22Rv1 (cell line): ENCODE data around the gene CAMK1D.

ENCODE experiments used
- H3K27ac ChIP-seq: fragments of 450-650 bp; 2 replicates; pipeline ENCODE4 v1.5.1; 2017
- ZFX ChIP-seq: fragments of 450-650 bp; IDR thresholded peaks from 2 replicates; pipeline ENCODE4 v1.6.1; 2017; ENCODE audit warnings: antibody characterized with exemption, borderline replicate concordance
- TF ChIP-seq, protein P1 (sequence below): fragments of 450-650 bp; IDR thresholded peaks from 2 replicates; pipeline ENCODE4 v1.5.1; 2017; ENCODE audit warnings: mild to moderate bottlenecking

CAMK1D gene

DNA sequence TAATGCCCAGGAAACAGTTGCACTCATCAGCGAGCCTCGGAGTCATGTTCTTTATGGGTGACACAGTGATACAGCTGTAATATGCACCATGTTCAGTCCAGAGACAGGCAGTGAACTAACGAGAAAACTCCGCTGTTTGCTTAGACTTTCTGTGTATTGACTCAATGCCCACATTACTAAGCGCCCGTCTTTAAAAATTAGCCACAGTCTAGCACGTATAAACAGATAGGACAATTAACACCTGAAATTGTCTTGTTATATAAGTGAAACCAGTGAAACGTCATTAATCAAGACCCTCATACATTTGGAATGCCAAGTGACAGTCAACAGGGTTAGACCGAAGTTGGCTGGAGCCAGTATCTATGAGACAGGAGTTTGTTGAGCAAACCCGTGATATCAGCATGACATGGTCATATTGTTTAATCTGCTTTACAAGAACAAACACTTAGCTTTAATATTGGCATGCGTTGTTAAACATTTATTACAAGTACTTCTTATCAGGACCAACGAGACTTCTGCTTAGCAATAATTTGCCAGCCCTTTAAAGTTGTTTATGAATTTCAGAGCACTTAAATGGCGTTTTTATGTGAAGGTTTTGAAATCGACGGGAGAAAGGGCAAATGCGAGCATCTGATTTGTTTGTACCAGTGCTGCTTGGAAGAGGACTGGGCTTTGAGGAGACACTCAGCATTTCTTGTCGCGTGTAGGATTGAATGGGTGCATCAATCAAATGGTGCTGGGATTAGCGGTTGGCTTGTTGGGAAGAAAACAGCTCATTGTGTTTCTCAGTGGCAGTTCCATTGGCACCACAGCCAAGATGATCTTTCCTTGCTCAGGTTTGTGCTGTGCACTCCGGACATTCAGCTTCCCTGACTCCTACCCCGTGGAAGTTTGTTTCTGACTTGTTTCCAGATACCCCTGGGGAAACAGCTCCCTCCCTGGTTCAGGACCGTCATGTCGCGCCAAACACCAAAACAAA is 56.3 kb downstream of the CAMK1D start:
- no peak overlapping the region for H3K27ac ChIP-seq
- TF ChIP-seq ZFX = no peak
- TF ChIP-seq, protein P1, sequence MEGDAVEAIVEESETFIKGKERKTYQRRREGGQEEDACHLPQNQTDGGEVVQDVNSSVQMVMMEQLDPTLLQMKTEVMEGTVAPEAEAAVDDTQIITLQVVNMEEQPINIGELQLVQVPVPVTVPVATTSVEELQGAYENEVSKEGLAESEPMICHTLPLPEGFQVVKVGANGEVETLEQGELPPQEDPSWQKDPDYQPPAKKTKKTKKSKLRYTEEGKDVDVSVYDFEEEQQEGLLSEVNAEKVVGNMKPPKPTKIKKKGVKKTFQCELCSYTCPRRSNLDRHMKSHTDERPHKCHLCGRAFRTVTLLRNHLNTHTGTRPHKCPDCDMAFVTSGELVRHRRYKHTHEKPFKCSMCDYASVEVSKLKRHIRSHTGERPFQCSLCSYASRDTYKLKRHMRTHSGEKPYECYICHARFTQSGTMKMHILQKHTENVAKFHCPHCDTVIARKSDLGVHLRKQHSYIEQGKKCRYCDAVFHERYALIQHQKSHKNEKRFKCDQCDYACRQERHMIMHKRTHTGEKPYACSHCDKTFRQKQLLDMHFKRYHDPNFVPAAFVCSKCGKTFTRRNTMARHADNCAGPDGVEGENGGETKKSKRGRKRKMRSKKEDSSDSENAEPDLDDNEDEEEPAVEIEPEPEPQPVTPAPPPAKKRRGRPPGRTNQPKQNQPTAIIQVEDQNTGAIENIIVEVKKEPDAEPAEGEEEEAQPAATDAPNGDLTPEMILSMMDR = no peak

DNA sequence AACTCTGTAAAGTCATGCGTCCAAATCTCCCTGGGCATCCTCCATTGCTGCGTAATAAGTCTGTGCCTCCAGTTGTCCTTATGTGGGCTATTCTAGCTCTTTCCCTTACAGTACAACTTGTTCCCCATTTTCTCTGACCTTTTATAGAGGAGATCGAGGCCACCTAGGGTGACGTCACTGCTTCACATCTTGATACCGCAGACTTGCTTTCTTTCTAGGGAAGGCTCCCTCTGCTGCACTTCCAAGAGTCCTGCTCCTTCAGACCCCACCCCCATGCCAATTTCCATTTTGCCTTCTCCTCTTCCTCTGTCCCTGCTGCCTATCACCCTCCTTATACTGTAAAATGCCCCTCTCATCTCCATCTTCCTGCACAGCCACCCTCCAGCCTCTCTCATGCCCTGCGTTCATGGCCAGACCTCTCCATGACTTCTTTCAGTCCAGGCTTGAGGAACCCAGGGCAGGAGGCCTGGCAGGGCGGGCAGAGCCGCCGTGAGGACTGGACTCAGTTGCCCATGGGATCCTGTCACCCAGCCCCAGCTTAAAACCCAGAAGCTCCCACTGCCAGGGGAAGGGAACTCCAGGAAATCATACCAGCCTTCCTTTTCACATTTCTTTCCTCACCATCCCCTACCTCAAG is 57.5 kb downstream of the CAMK1D start:
- no peak overlapping the region for H3K27ac ChIP-seq
- no peak for TF ChIP-seq ZFX
- TF ChIP-seq, protein P1 = no peak

DNA sequence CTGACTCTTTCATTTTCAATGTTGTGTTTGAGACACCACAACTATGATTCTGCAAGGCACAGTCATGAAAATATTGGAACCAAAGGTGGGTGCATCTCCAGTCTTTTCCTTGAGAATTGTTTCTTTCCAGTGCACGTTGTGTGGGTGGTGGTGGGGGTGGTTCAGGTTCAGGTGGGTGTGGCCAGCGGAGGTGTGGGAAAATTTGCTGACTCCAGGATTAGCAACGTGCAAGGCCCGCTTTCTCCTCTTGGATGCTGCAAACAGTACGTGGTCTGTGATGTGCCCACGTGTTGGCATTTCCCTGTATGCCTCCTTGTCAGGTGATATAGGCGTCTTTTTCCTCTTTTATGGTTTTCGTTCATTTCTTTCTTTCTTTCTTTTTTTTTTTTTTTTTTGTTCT is 59.1 kb downstream of the CAMK1D start:
- no peak overlapping the region for H3K27ac ChIP-seq
- no peak for TF ChIP-seq ZFX
- TF ChIP-seq, protein P1 = no peak

DNA sequence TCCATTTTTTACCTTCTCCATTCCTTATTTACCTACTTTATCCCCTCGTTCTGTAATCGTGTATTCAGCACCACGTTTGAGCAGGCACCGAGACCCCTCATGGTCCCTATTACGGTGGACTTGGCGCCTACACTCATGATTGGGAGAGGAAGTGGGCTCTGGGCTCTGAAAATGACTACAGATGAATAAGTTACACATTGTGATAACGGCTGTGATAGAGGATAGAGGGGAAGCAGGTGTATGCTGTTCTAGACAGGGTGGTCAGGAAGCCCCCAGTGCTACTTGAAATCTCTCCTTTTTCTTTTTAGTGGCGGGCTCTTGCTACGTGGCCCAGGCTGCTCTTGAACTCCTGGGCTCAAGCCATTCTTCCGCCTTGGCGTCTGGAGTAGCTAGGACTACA is 59.8 kb downstream of the CAMK1D start:
- TF ChIP-seq, protein P1 = no peak
- TF ChIP-seq ZFX = no peak
- H3K27ac ChIP-seq = no peak overlapping the region

DNA sequence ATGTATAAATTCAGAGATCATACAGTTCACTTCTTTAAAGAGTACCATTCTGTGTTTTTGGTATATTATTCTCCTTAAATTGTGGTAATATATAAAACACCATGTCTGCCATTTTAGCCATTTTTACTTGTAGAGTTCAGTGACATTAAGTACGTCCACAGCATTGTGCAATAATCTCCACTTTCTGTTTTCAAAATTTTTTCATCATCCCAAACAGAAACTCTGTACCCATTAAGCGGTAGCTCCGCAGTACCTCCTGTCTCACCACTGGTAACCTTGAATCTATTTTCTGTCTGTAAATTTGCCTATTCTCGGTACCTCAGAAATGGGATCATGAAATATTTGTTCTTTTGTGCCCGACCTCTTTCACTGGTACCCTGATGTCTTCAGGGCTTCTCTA is 60.3 kb downstream of the CAMK1D start:
- TF ChIP-seq ZFX = no peak
- TF ChIP-seq, protein P1 = no peak

DNA sequence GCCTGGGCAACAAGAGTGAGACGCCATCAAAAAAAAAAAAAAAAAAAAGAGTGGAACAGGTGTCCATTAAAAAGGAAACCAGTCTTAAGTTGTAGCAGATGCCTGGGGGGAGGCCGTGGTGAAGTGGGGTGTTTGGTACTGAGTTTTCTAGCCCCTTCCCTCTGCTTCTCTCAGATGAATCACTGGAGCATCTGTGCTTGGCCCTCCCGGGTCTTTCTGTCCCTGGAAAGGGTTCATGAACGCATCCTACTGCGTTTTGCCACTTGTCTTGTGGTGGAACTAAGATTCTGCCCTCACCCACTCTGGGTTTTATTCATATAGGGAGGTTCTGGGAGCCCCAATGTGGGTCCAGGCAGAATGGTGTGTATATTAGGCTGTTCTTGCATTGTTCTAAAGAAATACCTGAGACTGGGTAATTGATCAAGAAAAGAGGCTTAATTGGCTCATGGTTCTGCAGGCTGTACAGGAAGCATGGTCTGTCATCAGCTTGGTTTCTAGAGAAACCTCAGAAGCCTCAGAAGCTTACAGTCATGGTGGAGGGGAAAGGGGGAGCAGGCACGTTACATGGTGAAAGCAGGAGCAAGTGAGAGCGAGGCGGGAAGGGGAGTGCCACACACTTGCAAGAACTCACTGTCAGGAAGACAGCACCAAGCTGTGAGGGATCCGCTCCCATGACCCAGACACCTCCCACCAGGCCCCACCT is 63.5 kb downstream of the CAMK1D start:
- H3K27ac ChIP-seq = no peak overlapping the region
- no peak for TF ChIP-seq ZFX
- TF ChIP-seq, protein P1 = no peak

More for the DNA sequence above, 60.3 kb downstream of the CAMK1D start:
- H3K27ac ChIP-seq = no peak overlapping the region

DNA sequence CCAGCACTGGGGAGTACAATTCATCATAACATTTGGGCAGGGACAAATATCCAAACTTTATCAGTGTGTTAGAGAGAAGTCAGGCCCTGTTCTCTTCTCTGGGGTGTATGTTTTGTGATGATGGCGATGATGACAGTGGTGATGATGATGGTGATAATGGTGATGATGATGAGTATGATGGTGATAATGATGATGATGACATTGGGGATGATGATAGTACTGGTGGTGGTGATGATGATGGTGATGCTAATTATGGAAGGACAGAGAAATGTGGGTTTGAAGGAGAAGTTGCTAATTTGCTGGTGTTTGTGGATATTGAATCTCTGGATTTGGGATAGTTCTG is 64.0 kb downstream of the CAMK1D start:
- no peak overlapping the region for H3K27ac ChIP-seq
- TF ChIP-seq ZFX = no peak
